Kidney (tissue), 14 donors: ENCODE results near the gene THAP4. TPM values are rescaled to one million over a fixed set of nuclear protein-coding genes. Genes with fewer than 3 reads are reported as not detected.
"Not testable (repeated sequence)": the region's sequence is repeated elsewhere in the genome, so short reads cannot be mapped to it uniquely, and the experiment has no call there.

ENCODE experiments used
- DNase-seq, 5 donors: peaks; one replicate each; pipeline ENCODE4 v3.0.0-alpha.2; 2013 to 2020
- FAIRE-seq: peaks from 2 replicates; lab custom pipeline; 2012; peaks lifted over from hg19 to GRCh38; lab: Jason Lieb, UNC
- H3K27ac ChIP-seq, 2 donors: one replicate each; pipeline ENCODE4 v1.7.0; 2013; ENCODE audit warnings: low read depth in 2 of 2, low read length in 2 of 2, inconsistent platforms in 1 of 2
- H3K27me3 ChIP-seq: one replicate; pipeline ENCODE4 v1.7.1; 2013; ENCODE audit warnings: low read length, inconsistent platforms; ENCODE audit not compliant: control insufficient read depth, insufficient read depth
- H3K36me3 ChIP-seq, 3 donors: one replicate each; pipeline versions ENCODE4 v1.7.0 to v1.7.1; 2013; ENCODE audit warnings: low read length in 3 of 3, control low read depth in 1 of 3, inconsistent platforms in 1 of 3; ENCODE audit not compliant: insufficient read depth in 3 of 3, control insufficient read depth in 2 of 3
- H3K4me1 ChIP-seq, 3 donors: one replicate each; pipeline versions ENCODE4 v1.7.0 to v1.7.1; 2013; ENCODE audit warnings: low read length in 3 of 3, inconsistent platforms in 1 of 3, low read depth in 1 of 3; ENCODE audit not compliant: control insufficient read depth in 2 of 3, insufficient read depth in 2 of 3
- H3K4me3 ChIP-seq, 3 donors: one replicate each; pipeline versions ENCODE4 v1.7.0 to v1.8.1; 2013; ENCODE audit warnings: low read length in 3 of 3, control low read depth in 1 of 3, inconsistent platforms in 1 of 3
- H3K9ac ChIP-seq, 3 donors: one replicate each; pipeline versions ENCODE4 v1.7.0 to v1.7.1; 2013; ENCODE audit warnings: low read length in 3 of 3, control low read depth in 1 of 3, inconsistent platforms in 1 of 3
- H3K9me3 ChIP-seq, 3 donors: one replicate each; pipeline versions ENCODE4 v1.7.0 to v1.7.1; 2013; ENCODE audit warnings: low read length in 3 of 3, control low read depth in 1 of 3, inconsistent platforms in 1 of 3; ENCODE audit not compliant: control insufficient read depth in 2 of 3, insufficient read depth in 1 of 3
- CTCF ChIP-seq: IDR thresholded peaks from 3 replicates; pipeline ENCODE4 v1.5.1; 2012; ENCODE audit warnings: mild to moderate bottlenecking, moderate library complexity, borderline replicate concordance; ENCODE audit not compliant: insufficient read depth; ENCODE audit errors: extremely low read depth
- intact Hi-C: fragments of 100-400 bp; cut with DNase I; formaldehyde crosslinking; loops from one replicate; pipeline ENCODE4 v1.11.1; 2022
- polyA plus RNA-seq: library from polyadenylated mRNA; stranded (reverse); fragments of 350-450 nt; fragmentation: Illumina TruSeq; extraction: RNeasy Lipid Tissue Mini Kit (QIAGEN cat#74804); gene quantifications from one replicate; pipeline ENCODE4 v1.2.3, GENCODE V29; 2014; ENCODE audit warnings: low read depth, low replicate concordance; ENCODE audit not compliant: insufficient read depth
- total RNA-seq: library from RNA; stranded (reverse); fragmentation: NEBNext Ultra II Directional; extraction: Animal tissue kit (Norgen Biotek cat#: 25700); gene quantifications from one replicate; pipeline ENCODE4 v1.2.1, GENCODE V29; 2021
- donor health status: control.
- donor health status: control.
- donor health status: control.
- donor health status: control.
- donor health status: control.
- donor health status: DM: yes; HTN: yes; CAD: no.
- donor health status: Normal renal cell carcinoma (clear cell type).

Gene THAP4
- total and polyA plus RNA-seq, 2 donors from 2014 or later = 68.0 to 184 TPM

GRCh38 chr2:241668354-241668753 lies 31.4 kb upstream of the THAP4 start:
- FAIRE-seq (no peak), DNase-seq (peak in 1 of 5 donors; percentile 56)
- H3K4me3 ChIP-seq = no peak overlapping the region
- H3K27me3 ChIP-seq = no peaks in the 10 kb centered on the region
- no peak overlapping the region for H3K27ac ChIP-seq
- no peaks in the 10 kb centered on the region for H3K4me1 ChIP-seq
- H3K36me3 ChIP-seq = peaks cover 0 to 27% (median 18%) of the 10 kb centered on the region in 3 donors
- intact Hi-C loops = no loop called here
- H3K9ac ChIP-seq = no peak overlapping the region
- TF ChIP-seq CTCF = no peak
- no peaks in the 10 kb centered on the region for H3K9me3 ChIP-seq

GRCh38 chr2:241666627-241667400 lies 29.9 kb upstream of the THAP4 start:
- TF ChIP-seq CTCF = no peak
- no peaks in the 10 kb centered on the region for H3K9me3 ChIP-seq
- H3K27me3 ChIP-seq = no peaks in the 10 kb centered on the region
- peaks cover 0 to 22% (median 18%) of the 10 kb centered on the region in 3 donors for H3K36me3 ChIP-seq
- no peaks in the 10 kb centered on the region for H3K4me1 ChIP-seq
- FAIRE-seq (no peak), DNase-seq (peak; percentile 64 to 90 (median 86))
- H3K27ac ChIP-seq = no peak overlapping the region
- no peak overlapping the region for H3K9ac ChIP-seq
- no peak overlapping the region for H3K4me3 ChIP-seq
- intact Hi-C loops = no loop called here

- peaks cover under 1 to 25% (median 21%) of the 10 kb centered on the region in 3 donors for H3K36me3 ChIP-seq
- no peak for FAIRE-seq
Measured at GRCh38 chr2:241665731-241666440, 28.9 kb upstream of the THAP4 start.

GRCh38 chr2:241662731-241663130 lies 25.8 kb upstream of the THAP4 start:
- peak in 1 of 5 donors; percentile 37 for DNase-seq
- H3K9me3 ChIP-seq, H3K27ac ChIP-seq, H3K27me3 ChIP-seq, H3K4me3 ChIP-seq, H3K9ac ChIP-seq, FAIRE-seq, H3K4me1 ChIP-seq, intact Hi-C loops: not testable (repeated sequence)
- H3K36me3 ChIP-seq = peaks cover 2 to 35% (median 21%) of the 10 kb centered on the region in 3 donors

More at GRCh38 chr2:241665731-241666440, 28.9 kb upstream of the THAP4 start:
- no peak for TF ChIP-seq CTCF
- no peaks in the 10 kb centered on the region for H3K4me1 ChIP-seq
- intact Hi-C loops = no loop called here
- H3K27me3 ChIP-seq = no peaks in the 10 kb centered on the region
- no peak overlapping the region for H3K27ac ChIP-seq
- no peak overlapping the region for H3K4me3 ChIP-seq
- DNase-seq = peak in 1 of 5 donors; percentile 4
- no peak overlapping the region for H3K9ac ChIP-seq
- no peaks in the 10 kb centered on the region for H3K9me3 ChIP-seq
